Prostate gland (tissue), 2 donors: ENCODE data around the gene EIF6.

ENCODE experiments used
- CTCF ChIP-seq, 4 experiments: fragments of 200-600 bp in 2 of 4; fragments of 450-650 bp in 2 of 4; sonication (generic) in 2 of 4; IDR thresholded peaks; 1 replicate in 3 of 4; 2 replicates in 1 of 4; pipeline ENCODE4 v1.5.1; 2016 to 2019; ENCODE audit warnings: antibody characterized with exemption in 4 of 4, mild to moderate bottlenecking in 2 of 4, moderate library complexity in 2 of 4
- POLR2A ChIP-seq: fragments of 450-650 bp; IDR thresholded peaks from one replicate; pipeline ENCODE4 v1.6.1; 2016; ENCODE audit warnings: antibody characterized with exemption, mild to moderate bottlenecking
- POLR2AphosphoS5 ChIP-seq: sonication (generic); formaldehyde crosslinking; IDR thresholded peaks from one replicate; pipeline ENCODE4 v1.6.1; 2017; ENCODE audit warnings: antibody characterized with exemption

- TF ChIP-seq POLR2A (no peak), CTCF (IDR thresholded peaks at IDR 0.05) (no peak), POLR2AphosphoS5 (no peak)
Measured at GRCh38 chr20:35304956-35305355, 20.4 kb upstream of the EIF6 start.
